Mononuclear cell (primary cell): Measurements from ENCODE around the gene WDR27. TPM values are rescaled to one million over a fixed set of nuclear protein-coding genes. Genes with fewer than 3 reads are reported as not detected.

Experiments used
- H3K27me3 ChIP-seq: 2 replicates; pipeline ENCODE4 v1.6.0; 2011; ENCODE audit warnings: low read length, control low read depth; ENCODE audit not compliant: insufficient read depth
- H3K4me1 ChIP-seq: 2 replicates; pipeline ENCODE4 v1.5.1; 2011; ENCODE audit warnings: mild to moderate bottlenecking, low read length, control low read depth; ENCODE audit not compliant: insufficient read depth
- H3K4me3 ChIP-seq: 2 replicates; pipeline ENCODE4 v1.5.1; 2011; ENCODE audit warnings: mild to moderate bottlenecking, low read length, moderate library complexity
- H3K9me3 ChIP-seq: 2 replicates; pipeline ENCODE4 v1.5.1; 2011; ENCODE audit warnings: low read depth, mild to moderate bottlenecking, control low read depth, low read length
- total RNA-seq: library from RNA; depleted of rRNA; stranded (reverse); fragments of >200 nt; gene quantifications from one replicate; pipeline ENCODE4 v1.2.3, GENCODE V29; 2012

The WDR27 gene
- 8.3 TPM for total RNA-seq

DNA sequence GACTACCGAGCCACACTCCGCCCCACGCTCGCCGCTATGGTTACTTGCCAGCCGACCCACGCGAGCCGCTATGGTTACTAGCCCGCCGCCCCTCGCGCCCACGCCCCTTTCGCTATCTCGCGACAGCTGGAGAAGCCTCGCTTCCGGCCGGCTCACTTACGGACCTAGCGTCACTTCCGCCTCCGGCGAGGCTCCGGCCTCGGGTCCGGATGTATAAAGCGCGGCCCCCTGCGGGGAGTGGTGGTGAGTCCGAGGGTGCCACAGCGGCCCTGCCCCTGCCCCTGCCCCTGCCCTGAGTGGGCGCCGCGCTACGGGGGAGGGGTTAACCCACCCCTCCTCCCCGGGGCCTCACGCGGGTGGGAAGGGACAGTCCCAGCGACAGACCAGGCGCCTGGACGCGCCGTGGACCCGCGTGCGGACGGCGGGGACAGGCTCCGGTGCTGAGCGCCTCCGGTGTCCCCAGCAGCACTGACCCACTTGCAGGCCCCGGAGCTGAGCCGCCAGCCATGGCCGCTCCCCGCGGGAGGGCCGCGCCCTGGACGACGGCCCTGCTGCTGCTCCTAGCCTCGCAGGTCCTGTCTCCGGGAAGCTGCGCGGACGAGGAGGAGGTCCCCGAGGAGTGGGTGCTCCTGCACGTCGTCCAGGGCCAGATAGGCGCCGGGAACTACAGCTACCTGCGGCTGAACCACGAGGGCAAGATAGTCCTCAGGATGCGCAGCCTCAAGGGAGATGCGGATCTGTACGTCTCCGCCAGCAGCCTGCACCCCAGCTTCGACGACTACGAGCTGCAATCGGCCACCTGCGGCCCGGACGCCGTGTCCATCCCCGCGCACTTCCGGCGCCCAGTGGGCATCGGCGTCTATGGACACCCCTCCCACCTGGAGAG is at the start of gene WDR27, which contains the start of gene C6orf120:
Gene WDR27 (minus strand): TSS at position 76 of the 886 bp plus-strand sequence. CDS start 13,024 bp downstream, outside the sequence.
Gene C6orf120 (plus strand): TSS at position 173 of the 886 bp plus-strand sequence. CDS start 334 bp downstream, at position 507.
- Histone ChIP-seq H3K4me1 (peaks cover 35% of the 10 kb centered on the region), H3K27me3 (no peaks in the 10 kb centered on the region), H3K9me3 (no peaks in the 10 kb centered on the region), H3K4me3 (peak within 1 kb of the TSS; percentile 71)

DNA sequence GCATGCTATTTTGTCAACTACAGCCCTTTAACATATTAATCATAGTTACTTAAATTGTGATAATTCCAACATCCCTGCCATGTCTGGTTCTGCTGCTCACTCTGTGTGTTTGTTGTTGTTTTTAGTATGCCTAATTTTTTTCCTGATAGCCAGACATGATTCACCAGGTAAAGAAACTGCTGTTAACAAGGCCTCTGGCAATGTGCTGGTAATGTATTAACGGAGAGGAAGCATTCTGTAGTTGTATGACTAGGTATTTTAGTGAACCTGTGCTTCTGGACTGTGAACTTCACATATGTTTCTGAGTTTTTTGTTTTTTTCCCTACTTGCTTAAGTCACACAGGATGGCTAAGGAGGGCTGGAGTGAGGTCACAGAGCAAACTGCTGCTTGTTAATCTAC is 44.7 kb upstream of the WDR27 start:
- no peaks in the 10 kb centered on the region for H3K27me3 ChIP-seq
- peaks cover 7% of the 10 kb centered on the region for H3K4me1 ChIP-seq
- peaks cover 4% of the 10 kb centered on the region for H3K9me3 ChIP-seq
- no peak overlapping the region for H3K4me3 ChIP-seq

DNA sequence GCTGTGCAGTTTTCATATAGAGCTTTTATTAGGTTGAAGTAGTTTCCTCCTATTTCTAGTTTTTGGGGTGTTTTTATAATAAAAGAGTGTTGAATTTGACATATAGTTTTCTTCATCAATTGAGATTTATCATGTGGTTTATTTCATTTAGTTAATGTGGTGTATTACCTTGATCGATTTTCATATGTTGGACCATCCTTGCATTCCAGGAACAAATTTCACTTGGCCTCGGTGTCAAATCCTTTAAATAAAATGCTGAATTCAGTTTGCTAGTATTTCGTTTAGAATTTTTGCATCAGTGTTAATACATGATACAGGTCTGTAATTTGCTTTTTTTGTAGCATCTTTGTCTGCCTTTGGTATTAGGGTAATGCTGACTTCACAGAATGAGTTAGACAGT is 43.6 kb upstream of the WDR27 start:
- peaks cover 4% of the 10 kb centered on the region for H3K9me3 ChIP-seq
- H3K4me1 ChIP-seq, result peaks cover 3% of the 10 kb centered on the region
- H3K4me3 ChIP-seq, result no peak overlapping the region
- H3K27me3 ChIP-seq, result no peaks in the 10 kb centered on the region

DNA sequence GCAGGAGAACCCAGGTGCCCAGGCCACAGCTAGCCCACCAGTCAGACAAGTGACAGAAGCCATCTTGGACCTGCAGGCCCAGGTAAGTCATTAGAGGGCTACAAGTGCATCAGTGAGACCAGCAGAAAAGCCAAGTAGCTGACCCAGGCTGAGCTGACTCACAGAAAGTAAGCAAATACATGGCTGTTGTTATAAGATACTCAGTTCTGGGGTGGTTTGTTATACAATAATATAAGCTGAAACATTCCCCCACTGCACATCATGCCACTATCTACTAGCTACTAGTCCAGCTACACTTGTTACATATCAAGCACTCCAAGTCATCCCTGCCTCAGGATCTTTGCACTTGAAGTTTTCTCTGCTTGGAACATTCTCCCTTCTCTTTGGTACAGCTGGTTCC is 39.5 kb upstream of the WDR27 start:
- Histone ChIP-seq H3K9me3 (peaks cover 4% of the 10 kb centered on the region), H3K4me3 (no peak overlapping the region), H3K27me3 (no peaks in the 10 kb centered on the region), H3K4me1 (no peaks in the 10 kb centered on the region)

DNA sequence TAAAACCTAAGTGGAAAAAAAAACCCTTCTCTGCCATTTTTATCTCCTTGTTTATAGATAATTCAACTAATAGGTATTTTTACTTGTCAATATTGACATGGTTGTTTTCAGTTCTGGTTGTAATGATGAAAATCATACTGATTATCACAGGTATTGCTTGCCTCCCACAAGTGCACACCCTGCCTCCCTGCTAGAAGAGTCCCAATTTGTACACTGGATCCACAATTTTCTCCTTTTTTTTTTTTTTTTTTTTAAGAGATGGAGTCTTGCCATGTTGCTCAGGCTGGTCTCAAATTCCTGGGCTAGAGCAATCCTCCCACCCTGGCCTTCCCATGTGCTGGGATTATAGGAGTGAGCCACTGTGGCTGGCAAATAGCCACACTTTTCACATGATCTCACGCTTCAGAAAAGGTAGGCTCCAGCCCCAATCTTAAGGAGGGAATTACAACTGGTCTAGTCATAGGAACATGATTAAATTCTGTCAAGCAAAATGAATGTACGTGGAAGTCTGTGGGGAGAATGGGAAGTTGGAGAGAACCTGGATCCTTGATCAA is 37.2 kb upstream of the WDR27 start:
- no peaks in the 10 kb centered on the region for H3K9me3 ChIP-seq
- no peaks in the 10 kb centered on the region for H3K4me1 ChIP-seq
- H3K4me3 ChIP-seq, result no peak overlapping the region
- H3K27me3 ChIP-seq, result peaks cover 3% of the 10 kb centered on the region

DNA sequence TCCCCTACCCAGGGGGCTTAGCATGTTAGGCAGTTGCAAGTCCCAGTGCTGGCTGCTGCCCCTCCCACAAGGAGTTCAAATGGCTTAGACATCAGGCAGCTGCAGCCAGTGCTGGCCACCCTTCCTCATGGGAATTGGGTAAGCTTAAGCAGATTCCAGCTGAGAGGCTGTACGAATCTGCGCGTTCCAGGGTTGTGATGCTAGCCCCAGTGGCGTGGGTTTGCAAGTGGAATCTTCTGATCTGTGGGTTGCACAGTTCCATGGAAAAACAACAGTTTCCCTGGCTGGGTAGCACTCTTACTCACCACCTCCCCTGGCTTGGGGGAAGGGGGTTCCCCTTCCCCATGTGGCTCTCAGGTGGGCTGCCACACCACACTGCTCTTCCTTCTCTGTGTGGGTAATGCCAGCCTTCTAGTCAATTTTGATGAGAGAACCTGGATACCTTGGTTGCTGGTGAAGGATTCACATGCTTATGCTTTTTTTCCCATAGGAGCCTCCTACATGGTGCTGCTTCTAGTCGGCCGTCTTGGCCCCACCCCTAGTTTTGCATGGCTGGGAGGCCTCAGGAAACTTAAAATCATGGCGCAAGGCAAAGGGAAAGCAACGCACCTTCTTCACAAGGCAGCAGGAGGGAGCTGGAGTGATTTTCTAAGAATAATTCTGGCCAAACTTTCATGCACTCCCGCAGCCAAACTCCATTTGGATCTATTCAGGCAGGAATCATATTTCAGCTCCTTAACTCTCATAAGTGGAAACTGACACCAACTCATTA is 36.6 kb upstream of the WDR27 start:
- no peaks in the 10 kb centered on the region for H3K4me1 ChIP-seq
- no peaks in the 10 kb centered on the region for H3K9me3 ChIP-seq
- H3K4me3 ChIP-seq, result no peak overlapping the region
- H3K27me3 ChIP-seq, result peaks cover 6% of the 10 kb centered on the region

- Histone ChIP-seq H3K9me3 (no peaks in the 10 kb centered on the region), H3K27me3 (peaks cover 4% of the 10 kb centered on the region), H3K4me1 (peaks cover 7% of the 10 kb centered on the region), H3K4me3 (no peak overlapping the region)
Observed at GRCh38 chr6:169729961-169730360, 28.1 kb upstream of the WDR27 start.

GRCh38 chr6:169726963-169727362 is 25.1 kb upstream of the WDR27 start:
- no peaks in the 10 kb centered on the region for H3K27me3 ChIP-seq
- no peak overlapping the region for H3K4me3 ChIP-seq
- H3K4me1 ChIP-seq, result peaks cover 15% of the 10 kb centered on the region
- H3K9me3 ChIP-seq, result no peaks in the 10 kb centered on the region

DNA sequence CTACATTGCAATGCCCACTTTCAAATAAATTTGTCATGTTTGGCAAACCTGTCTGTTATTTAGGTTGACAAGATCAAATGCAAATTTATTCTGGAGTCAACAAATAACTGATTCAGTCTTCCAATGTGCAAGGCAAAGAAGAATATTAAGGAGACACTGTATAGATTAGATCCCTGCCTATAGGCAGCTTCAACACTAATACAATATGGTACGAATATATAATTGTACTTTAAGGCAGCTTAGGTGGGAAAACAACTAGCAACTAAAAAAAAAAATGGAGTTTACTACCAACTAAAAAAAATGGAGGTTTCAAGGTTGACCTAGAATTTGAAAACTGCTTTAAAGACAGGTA is 24.2 kb upstream of the WDR27 start:
- Histone ChIP-seq H3K9me3 (no peaks in the 10 kb centered on the region), H3K4me3 (no peak overlapping the region), H3K4me1 (peaks cover 18% of the 10 kb centered on the region), H3K27me3 (no peaks in the 10 kb centered on the region)

GRCh38 chr6:169725125-169726048 is 23.6 kb upstream of the WDR27 start:
- peak overlapping the region; percentile 46 for H3K4me3 ChIP-seq
- H3K9me3 ChIP-seq, result no peaks in the 10 kb centered on the region
- H3K4me1 ChIP-seq, result peaks cover 18% of the 10 kb centered on the region
- H3K27me3 ChIP-seq, result no peaks in the 10 kb centered on the region

GRCh38 chr6:169724494-169725124 is 22.8 kb upstream of the WDR27 start, which contains the start of gene PHF10:
Gene PHF10 (minus strand): TSS chr6:169724500. CDS start chr6:169723931, 569 bp downstream.
- no peaks in the 10 kb centered on the region for H3K9me3 ChIP-seq
- peak within 1 kb of the TSS; percentile 57 for H3K4me3 ChIP-seq
- H3K27me3 ChIP-seq, result no peaks in the 10 kb centered on the region
- peaks cover 18% of the 10 kb centered on the region for H3K4me1 ChIP-seq

DNA sequence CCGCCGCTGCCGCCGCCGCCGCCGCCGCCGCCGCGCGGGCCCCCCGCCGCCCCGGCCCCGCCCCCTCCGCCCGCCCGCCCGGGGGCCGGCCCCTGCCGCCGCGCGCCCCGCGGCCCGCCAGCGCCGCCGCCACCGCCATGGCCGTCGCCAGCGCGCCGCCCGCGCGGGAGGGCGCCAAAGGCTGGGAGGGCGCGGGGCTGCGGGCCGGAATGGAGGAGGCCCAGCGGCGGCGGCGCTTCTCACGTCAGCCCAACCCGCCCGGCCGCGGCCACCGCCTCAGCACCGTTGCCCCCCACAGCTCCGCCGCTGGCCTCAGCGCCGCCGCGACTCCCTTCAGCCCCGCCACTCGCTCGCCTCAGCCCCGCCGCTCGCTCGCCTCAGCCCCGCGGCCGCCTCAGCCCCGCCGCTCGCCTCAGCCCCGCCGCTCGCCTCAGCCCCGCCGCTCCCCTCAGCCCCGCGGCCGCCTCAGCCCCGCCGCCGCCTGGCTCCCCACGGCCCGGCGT is 22.2 kb upstream of the WDR27 start:
- peak overlapping the region; percentile 30 for H3K4me3 ChIP-seq
- H3K4me1 ChIP-seq, result peaks cover 18% of the 10 kb centered on the region
- H3K9me3 ChIP-seq, result no peaks in the 10 kb centered on the region

GRCh38 chr6:169723200-169723909 is 21.5 kb upstream of the WDR27 start:
- H3K4me1 ChIP-seq, result peaks cover 18% of the 10 kb centered on the region
- H3K9me3 ChIP-seq, result no peaks in the 10 kb centered on the region
- no peaks in the 10 kb centered on the region for H3K27me3 ChIP-seq
- peak overlapping the region; percentile 57 for H3K4me3 ChIP-seq

More for the DNA sequence above, 22.2 kb upstream of the WDR27 start:
- H3K27me3 ChIP-seq, result no peaks in the 10 kb centered on the region
